Sigmoid colon (tissue), 7 donors: Measurements from ENCODE around the gene PGS1. TPM values are rescaled to one million over a fixed set of nuclear protein-coding genes. Genes with fewer than 3 reads are reported as not detected.
A peak's percentile ranks its signal among the peaks of the same experiment; 100 is the strongest.

Experiments used
- DNase-seq: peaks from one replicate; pipeline ENCODE4 v3.0.0-alpha.2; 2019
- H3K27ac ChIP-seq, 4 donors: fragments of 200-600 bp; sonication (generic); one replicate each; pipeline ENCODE4 v1.5.1; 2016 to 2019; ENCODE audit warnings: mild to moderate bottlenecking in 1 of 4
- H3K27me3 ChIP-seq, 3 donors: fragments of 200-600 bp; sonication (generic); one replicate each; pipeline ENCODE4 v1.5.1; 2019; ENCODE audit warnings: mild to moderate bottlenecking in 1 of 3
- H3K36me3 ChIP-seq, 4 donors: fragments of 200-600 bp; sonication (generic); one replicate each; pipeline ENCODE4 v1.5.1; 2016 to 2019
- H3K4me1 ChIP-seq, 4 donors: fragments of 200-600 bp; sonication (generic); one replicate each; pipeline ENCODE4 v1.5.1; 2017 to 2019
- H3K4me3 ChIP-seq, 4 donors: fragments of 200-600 bp; sonication (generic); one replicate each; pipeline ENCODE4 v1.5.1; 2017 to 2019; ENCODE audit warnings: mild to moderate bottlenecking in 2 of 4, moderate library complexity in 1 of 4
- H3K9me3 ChIP-seq, 4 donors: fragments of 200-600 bp in 3 of 4; sonication (generic) in 3 of 4; one replicate each; pipeline versions ENCODE4 v1.5.1 to v1.6.1; 2013 to 2019
- EP300 ChIP-seq, 4 donors: sonication (generic); formaldehyde crosslinking; IDR thresholded peaks; one replicate each; pipeline ENCODE4 v1.6.1; 2017; ENCODE audit warnings: antibody characterized with exemption in 4 of 4
- POLR2A ChIP-seq, 2 donors: fragments of 450-650 bp; IDR thresholded peaks; one replicate each; pipeline ENCODE4 v1.6.1; 2016; ENCODE audit warnings: antibody characterized with exemption in 2 of 2, mild to moderate bottlenecking in 2 of 2, moderate library complexity in 2 of 2
- POLR2AphosphoS5 ChIP-seq, 4 donors: sonication (generic); formaldehyde crosslinking; IDR thresholded peaks; one replicate each; pipeline ENCODE4 v1.6.1; 2017; ENCODE audit warnings: antibody characterized with exemption in 4 of 4
- WGBS, 2 donors: extraction: QIAGEN DNeasy Blood & Tissue Kit; methylation state at CpG; one replicate each; pipeline ENCODE4 v1.1.7; 2013; 5-methylcytosine and 5-hydroxymethylcytosine counted together
- intact Hi-C: fragments of 100-400 bp; cut with DNase I; formaldehyde crosslinking; loops from one replicate; pipeline ENCODE4 v1.15.1; 2023
- polyA plus RNA-seq, 3 donors: library from polyadenylated mRNA; stranded (reverse); fragments of 200-250 nt; gene quantifications; one replicate each; pipeline ENCODE4 v1.2.3, GENCODE V29; 2013
- total RNA-seq, 4 donors: library from RNA; depleted of rRNA; stranded (reverse); fragments of >200 nt; gene quantifications; one replicate each; pipeline ENCODE4 v1.1.0, GENCODE V29; 2016
- TF ChIP-seq, protein P1 (sequence below), 4 experiments: fragments of 450-650 bp in 3 of 4; fragments of 200-600 bp in 1 of 4; IDR thresholded peaks; one replicate each; pipeline ENCODE4 v1.5.1; 2016 to 2019; ENCODE audit warnings: antibody characterized with exemption in 4 of 4, mild to moderate bottlenecking in 3 of 4, moderate library complexity in 2 of 4
- donor health status: healthy with polysubstance abuse.
- donor health status: Bipolar disorder and iron deficiency.
- donor health status: healthy.

The PGS1 gene
- total and polyA plus RNA-seq, 7 donors = 9.9 to 36.9 (median 28.6) TPM

DNA sequence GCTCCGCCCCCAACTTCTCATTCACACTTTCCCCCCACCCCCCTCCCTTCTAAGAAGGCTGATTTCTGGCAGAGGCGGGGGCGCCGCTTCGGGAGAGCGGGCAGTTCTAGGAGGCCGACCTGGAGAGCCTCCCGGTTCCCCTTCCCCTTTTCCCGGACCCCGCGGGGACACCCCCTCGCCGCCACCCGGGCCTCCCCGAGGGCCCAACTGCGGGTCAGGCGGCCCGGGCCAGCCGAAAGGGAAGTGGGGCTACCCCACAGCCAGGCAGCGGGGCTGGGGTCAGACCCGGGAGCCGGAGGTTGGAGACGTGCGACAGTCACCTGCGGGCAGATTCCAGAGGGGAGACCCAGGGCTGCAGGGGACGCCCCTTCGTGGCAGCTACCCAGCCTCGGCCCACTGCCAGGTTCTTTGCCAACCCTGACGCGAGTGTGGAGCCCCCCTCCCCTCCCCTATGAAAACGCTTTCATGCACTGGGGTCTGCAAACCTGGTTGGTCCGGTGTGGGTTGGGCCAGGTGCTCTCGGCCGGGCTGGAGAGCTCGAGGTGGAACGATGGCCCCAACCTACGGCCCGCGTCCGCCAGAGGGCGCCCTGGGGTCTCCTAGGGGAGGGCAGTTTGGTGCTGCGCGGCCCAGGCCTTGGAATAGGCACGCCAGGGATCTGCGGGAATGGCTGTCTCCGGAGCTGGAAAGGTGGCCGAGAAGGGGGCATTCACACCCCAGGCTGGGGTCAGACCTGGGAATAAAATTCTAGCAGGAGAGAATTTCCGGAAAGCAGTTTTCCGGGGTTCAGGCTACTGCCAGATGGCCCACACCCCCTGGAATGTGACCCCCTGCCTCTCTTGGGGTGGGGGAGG lies 17.9 kb upstream of the PGS1 start:
- Histone ChIP-seq H3K9me3 (no peaks in the 10 kb centered on the region), H3K27me3 (peaks cover 0 to 5% (median 0%) of the 10 kb centered on the region in 3 donors), H3K4me3 (peak overlapping the region; percentile 33 to 92 (median 80)), H3K27ac (peak overlapping the region; percentile 92 to 99 (median 94)), H3K36me3 (peaks cover 0 to 26% (median 0%) of the 10 kb centered on the region in 4 donors), H3K4me1 (peaks cover 0 to 48% (median 44%) of the 10 kb centered on the region in 4 donors)
- intact Hi-C loops = loop anchor here (1.0 to 2.0 kb wide), 4 partner anchors 18 to 71 kb away; no protein-coding TSS in a partner anchor
- peak; percentile 96 for DNase-seq
- peak; percentile 16 to 41 (median 27) for TF ChIP-seq POLR2AphosphoS5 (IDR thresholded peaks at IDR 0.05)
- TF ChIP-seq, protein P1, sequence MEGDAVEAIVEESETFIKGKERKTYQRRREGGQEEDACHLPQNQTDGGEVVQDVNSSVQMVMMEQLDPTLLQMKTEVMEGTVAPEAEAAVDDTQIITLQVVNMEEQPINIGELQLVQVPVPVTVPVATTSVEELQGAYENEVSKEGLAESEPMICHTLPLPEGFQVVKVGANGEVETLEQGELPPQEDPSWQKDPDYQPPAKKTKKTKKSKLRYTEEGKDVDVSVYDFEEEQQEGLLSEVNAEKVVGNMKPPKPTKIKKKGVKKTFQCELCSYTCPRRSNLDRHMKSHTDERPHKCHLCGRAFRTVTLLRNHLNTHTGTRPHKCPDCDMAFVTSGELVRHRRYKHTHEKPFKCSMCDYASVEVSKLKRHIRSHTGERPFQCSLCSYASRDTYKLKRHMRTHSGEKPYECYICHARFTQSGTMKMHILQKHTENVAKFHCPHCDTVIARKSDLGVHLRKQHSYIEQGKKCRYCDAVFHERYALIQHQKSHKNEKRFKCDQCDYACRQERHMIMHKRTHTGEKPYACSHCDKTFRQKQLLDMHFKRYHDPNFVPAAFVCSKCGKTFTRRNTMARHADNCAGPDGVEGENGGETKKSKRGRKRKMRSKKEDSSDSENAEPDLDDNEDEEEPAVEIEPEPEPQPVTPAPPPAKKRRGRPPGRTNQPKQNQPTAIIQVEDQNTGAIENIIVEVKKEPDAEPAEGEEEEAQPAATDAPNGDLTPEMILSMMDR (IDR thresholded peaks at IDR 0.05) = peak; percentile 86 to 95 (median 91)
- no peak for TF ChIP-seq POLR2A (IDR thresholded peaks at IDR 0.05)
- 2 to 4% methylated on average over 49 of the region's 49 CpGs for WGBS, 2 donors

DNA sequence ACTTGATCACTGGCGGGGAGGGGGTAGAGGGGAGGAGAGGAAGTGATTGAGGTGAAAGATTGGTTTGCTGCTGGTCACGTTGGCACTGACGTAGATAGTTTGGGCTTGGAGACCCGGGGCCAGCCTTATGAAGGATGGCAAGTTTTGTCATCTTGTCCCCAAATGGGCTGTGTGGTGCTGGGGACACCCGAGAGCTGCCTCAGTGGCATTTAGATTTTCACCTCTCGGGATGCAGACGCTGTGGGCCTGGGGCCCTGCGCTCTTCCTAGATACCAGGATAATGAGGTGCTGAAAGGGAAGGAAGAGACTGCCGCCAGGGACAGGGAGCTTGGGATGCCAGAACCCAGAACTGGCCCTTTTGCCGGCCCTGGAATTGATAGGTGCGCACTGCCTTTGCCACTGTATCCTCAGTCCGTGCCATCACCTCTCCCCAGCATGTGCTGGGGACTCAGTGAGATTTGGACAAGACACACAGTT lies 17.2 kb upstream of the PGS1 start:
- Histone ChIP-seq H3K27ac (peak overlapping the region; percentile 92 to 99 (median 94)), H3K9me3 (no peaks in the 10 kb centered on the region), H3K4me3 (peak overlapping the region in 1 of 4 donors; percentile 76), H3K27me3 (peaks cover 0 to 9% (median 0%) of the 10 kb centered on the region in 3 donors), H3K4me1 (peaks cover 0 to 45% (median 39%) of the 10 kb centered on the region in 4 donors), H3K36me3 (peaks cover 0 to 26% (median 0%) of the 10 kb centered on the region in 4 donors)
- 76 to 80% methylated on average over 12 of the region's 12 CpGs for WGBS, 2 donors
- no peak for TF ChIP-seq EP300 (IDR thresholded peaks at IDR 0.05)
- no peak for TF ChIP-seq POLR2A (IDR thresholded peaks at IDR 0.05)
- TF ChIP-seq, protein P1 (IDR thresholded peaks at IDR 0.05) = no peak
- no peak for TF ChIP-seq POLR2AphosphoS5 (IDR thresholded peaks at IDR 0.05)
- intact Hi-C loops = loop anchor here (1.0 to 2.0 kb wide), 3 partner anchors 46 to 72 kb away; no protein-coding TSS in a partner anchor
- DNase-seq = no peak

DNA sequence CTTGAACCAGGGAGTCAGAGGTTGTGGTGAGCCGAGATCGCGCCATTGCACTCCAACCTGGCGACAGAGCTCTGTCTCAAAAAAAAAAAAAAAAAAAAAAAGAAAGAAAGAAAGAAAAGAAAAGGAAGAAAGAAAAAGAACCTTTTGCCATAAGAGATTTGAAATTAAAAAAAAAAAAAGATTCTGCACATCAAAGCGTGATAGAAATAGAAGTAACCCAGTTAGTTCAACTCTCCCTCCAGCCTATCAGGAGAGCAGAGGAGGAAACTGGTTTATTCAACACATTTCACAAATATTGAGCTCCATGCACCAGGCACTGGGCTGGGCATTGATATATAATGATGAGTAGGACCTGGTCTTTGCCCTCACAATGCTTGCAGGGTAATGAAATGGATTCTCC lies 16.2 kb upstream of the PGS1 start:
- Histone ChIP-seq H3K27me3 (peaks cover 0 to 9% (median 0%) of the 10 kb centered on the region in 3 donors), H3K4me3 (no peak overlapping the region), H3K4me1 (peaks cover 0 to 39% (median 29%) of the 10 kb centered on the region in 4 donors), H3K36me3 (peaks cover 0 to 21% (median 0%) of the 10 kb centered on the region in 4 donors), H3K27ac (no peak overlapping the region), H3K9me3 (no peaks in the 10 kb centered on the region)
- no peak for DNase-seq
- no peak for TF ChIP-seq POLR2A (IDR thresholded peaks at IDR 0.05)
- TF ChIP-seq, protein P1 (IDR thresholded peaks at IDR 0.05) = no peak
- WGBS, 2 donors = 97 to 98% methylated on average over 5 of the region's 5 CpGs
- intact Hi-C loops = no loop called here

DNA sequence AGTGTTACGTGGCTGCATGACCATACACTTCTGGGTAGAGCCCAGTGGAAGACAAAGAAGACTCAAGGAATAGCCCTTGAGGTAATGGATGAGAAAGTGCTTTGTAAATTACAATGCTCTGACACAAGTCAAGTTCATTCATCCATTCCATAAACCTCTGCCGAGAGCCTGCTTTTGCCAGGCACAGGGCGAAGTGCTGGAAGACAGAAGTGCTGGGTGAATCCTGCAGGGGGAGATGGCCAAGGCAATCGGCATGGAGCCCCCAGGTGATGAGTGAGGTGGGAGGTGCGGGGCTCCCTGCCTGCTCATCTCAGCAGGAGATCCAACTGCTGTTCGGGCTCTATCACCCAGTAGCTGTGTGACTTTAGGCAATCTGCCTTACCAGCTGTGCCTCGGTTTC lies 15.8 kb upstream of the PGS1 start:
- H3K27me3 ChIP-seq = peaks cover 0 to 9% (median 0%) of the 10 kb centered on the region in 3 donors
- H3K36me3 ChIP-seq = peaks cover 0 to 16% (median 0%) of the 10 kb centered on the region in 4 donors
- no peak for DNase-seq
- H3K4me1 ChIP-seq = peaks cover 0 to 35% (median 25%) of the 10 kb centered on the region in 4 donors
- intact Hi-C loops = no loop called here
- H3K27ac ChIP-seq = no peak overlapping the region
- H3K4me3 ChIP-seq = no peak overlapping the region
- 88 to 92% methylated on average over 7 of the region's 7 CpGs for WGBS, 2 donors
- TF ChIP-seq POLR2A (IDR thresholded peaks at IDR 0.05) (no peak), POLR2AphosphoS5 (IDR thresholded peaks at IDR 0.05) (no peak), EP300 (IDR thresholded peaks at IDR 0.05) (no peak)
- TF ChIP-seq, protein P1 (IDR thresholded peaks at IDR 0.05) = no peak
- H3K9me3 ChIP-seq = no peaks in the 10 kb centered on the region
